Epithelial cell of esophagus (primary cell): Measurements from ENCODE around the gene SCN8A.

ENCODE experiments used
- DNase-seq: peaks from one replicate; pipeline ENCODE4 v3.0.0; 2010; ENCODE audit warnings: low read depth
- H3K4me3 ChIP-seq: 2 replicates; pipeline ENCODE4 v1.5.1; 2011; ENCODE audit warnings: mild to moderate bottlenecking, low read length, control low read depth
- TF ChIP-seq, protein P1 (sequence below): IDR thresholded peaks from 2 replicates; pipeline ENCODE4 v1.5.1; 2011; ENCODE audit warnings: low read depth, mild to moderate bottlenecking, low read length, control low read depth, inconsistent platforms; ENCODE audit not compliant: insufficient read depth; ENCODE audit errors: missing control alignments

The SCN8A gene

DNA sequence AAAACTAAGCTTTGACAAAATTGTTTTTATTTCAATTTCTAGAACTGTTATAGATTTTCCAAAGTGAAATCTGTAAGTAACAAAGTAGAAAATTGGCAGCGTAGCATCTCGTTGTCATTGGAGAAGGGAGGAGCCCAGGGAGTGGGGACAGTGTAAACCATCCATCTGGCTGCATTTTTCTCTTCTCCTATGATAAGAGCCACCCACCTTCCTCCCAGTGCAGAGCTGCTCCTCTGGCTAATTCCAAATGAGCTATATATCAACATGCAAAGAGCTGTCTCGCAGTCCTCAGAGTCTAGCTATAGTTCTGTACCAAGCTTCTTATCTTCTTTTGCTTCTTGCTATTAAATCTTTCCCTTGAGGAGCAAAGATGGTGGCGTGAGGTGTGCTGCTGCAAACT lies 56.6 kb downstream of the SCN8A start:
- no peak overlapping the region for H3K4me3 ChIP-seq
- TF ChIP-seq, protein P1, sequence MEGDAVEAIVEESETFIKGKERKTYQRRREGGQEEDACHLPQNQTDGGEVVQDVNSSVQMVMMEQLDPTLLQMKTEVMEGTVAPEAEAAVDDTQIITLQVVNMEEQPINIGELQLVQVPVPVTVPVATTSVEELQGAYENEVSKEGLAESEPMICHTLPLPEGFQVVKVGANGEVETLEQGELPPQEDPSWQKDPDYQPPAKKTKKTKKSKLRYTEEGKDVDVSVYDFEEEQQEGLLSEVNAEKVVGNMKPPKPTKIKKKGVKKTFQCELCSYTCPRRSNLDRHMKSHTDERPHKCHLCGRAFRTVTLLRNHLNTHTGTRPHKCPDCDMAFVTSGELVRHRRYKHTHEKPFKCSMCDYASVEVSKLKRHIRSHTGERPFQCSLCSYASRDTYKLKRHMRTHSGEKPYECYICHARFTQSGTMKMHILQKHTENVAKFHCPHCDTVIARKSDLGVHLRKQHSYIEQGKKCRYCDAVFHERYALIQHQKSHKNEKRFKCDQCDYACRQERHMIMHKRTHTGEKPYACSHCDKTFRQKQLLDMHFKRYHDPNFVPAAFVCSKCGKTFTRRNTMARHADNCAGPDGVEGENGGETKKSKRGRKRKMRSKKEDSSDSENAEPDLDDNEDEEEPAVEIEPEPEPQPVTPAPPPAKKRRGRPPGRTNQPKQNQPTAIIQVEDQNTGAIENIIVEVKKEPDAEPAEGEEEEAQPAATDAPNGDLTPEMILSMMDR: no peak
- DNase-seq: no peak

DNA sequence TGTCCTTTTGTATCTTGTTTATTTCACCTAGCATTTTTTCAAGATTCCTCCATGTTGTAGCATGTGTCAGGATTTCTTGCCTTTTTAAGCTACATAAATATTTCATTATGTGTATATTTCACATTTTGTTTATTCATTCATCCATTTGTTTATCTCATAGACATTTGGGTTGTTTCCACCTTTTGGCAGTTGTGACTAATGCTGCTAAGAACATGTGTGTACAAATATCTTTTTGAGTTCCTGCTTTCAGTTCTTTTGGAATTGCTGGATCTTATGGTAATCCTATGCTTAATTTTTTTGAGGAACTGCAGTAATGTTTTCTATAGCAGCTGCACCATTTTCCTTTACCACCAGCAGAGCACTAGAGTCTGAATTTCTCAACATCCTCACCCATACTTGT lies 62.4 kb downstream of the SCN8A start:
- DNase-seq: no peak
- TF ChIP-seq, protein P1: no peak
- no peak overlapping the region for H3K4me3 ChIP-seq

DNA sequence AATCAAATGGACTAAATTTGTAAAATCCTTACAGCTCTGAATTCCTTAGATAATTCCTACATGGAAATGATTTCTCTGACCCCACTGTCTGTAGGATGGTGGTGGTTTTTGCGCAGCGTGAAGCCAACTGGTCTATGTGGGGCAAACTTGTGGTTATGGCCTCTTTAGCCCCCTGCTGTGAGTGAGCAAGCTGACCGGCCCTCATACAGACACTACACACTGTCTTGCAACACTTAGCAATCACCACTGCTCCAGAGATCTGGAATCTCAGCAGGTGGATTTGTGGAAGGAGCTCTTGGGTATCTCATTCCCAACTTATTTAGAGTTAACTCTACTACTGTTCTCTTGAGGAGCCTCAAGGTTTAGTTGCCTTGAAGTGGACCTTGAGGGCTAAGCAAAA lies 70.2 kb downstream of the SCN8A start:
- DNase-seq: no peak
- no peak overlapping the region for H3K4me3 ChIP-seq
- TF ChIP-seq, protein P1: no peak

DNA sequence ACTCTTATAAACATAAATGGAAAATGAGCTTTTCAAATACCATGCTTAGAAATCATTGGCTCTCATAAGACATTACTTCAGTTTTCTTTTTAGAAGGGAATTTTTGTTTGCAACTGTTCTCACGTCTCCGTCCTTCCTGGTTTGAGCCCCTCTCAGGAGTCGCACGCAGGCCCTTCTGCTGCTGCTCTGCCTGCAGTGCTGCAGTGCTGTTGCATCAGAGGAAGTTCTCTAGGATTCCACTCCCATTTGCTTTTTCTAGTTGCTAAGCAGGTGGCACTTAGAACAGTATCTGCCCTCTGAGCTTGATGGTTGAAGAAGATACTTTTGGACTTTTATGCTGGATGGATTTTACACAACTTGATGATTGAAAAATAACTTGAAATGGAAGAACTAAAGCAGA lies 70.8 kb downstream of the SCN8A start:
- DNase-seq: no peak
- TF ChIP-seq, protein P1: no peak
- H3K4me3 ChIP-seq: no peak overlapping the region

DNA sequence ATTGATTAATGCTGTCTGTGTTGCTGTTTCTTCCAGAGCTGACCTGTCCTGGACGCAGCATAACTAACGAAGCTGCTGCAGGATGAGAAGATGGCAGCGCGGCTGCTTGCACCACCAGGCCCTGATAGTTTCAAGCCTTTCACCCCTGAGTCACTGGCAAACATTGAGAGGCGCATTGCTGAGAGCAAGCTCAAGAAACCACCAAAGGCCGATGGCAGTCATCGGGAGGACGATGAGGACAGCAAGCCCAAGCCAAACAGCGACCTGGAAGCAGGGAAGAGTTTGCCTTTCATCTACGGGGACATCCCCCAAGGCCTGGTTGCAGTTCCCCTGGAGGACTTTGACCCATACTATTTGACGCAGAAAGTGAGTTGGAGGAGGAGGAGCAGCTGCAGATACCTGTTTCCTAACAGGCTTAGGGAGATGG lies 71.7 kb downstream of the SCN8A start:
- DNase-seq: no peak

DNA sequence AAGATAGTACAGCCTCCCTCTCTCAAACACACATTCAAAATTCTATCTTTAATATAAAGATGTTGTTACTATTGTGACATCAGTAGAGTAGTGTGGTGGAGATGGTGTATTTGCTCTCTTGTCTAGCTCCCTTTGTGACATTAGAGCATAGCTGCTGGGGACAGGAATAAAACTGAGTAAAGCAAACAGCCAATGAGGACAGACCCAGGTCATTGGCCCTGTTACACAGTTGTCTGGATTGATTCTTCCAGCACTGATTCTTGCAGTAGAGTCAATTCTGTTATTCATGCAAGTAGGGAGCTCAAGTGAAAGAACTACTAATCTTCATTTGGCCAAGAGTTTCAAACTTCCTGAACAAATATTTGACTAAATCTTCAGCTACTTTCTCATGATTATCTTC lies 72.4 kb downstream of the SCN8A start:
- no peak for DNase-seq
- H3K4me3 ChIP-seq: no peak overlapping the region
- TF ChIP-seq, protein P1: no peak

More for the DNA sequence above, 71.7 kb downstream of the SCN8A start:
- TF ChIP-seq, protein P1: no peak
- no peak overlapping the region for H3K4me3 ChIP-seq

DNA sequence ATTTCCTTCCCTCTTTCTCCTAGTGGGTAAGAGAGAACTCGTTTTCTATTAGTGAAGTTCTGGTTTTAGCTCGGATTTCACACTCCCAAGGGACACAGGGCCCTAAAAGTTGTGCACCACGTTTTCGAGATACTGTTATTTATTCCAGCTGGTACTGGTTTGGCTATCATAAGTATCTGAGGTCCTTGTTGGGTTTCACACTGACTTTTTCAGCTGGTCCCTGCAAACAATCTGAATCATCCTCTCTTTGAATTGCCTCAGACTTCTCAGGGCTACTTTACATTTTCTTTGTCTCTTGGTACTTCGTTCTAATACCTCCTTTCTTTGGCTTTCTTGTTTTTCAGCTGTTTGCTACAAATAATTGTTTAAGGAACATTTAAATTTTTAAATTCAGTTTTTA lies 75.7 kb downstream of the SCN8A start:
- no peak for DNase-seq
- TF ChIP-seq, protein P1: no peak
- no peak overlapping the region for H3K4me3 ChIP-seq
